B cell (primary cell): ENCODE data around the gene GARS1. TPM values are rescaled to one million over a fixed set of nuclear protein-coding genes. Genes with fewer than 3 reads are reported as not detected.

ENCODE experiments used
- polyA plus RNA-seq: library from polyadenylated mRNA; depleted of rRNA; stranded (reverse); fragments of >200 nt; gene quantifications from 2 replicates; pipeline ENCODE4 v1.2.3, GENCODE V29; 2012
- total RNA-seq, 2 donors: library from RNA; stranded (reverse); fragments of 120-200 nt in 1 of 2; gene quantifications; 1 replicate in 1 of 2; 2 replicates in 1 of 2; pipeline versions ENCODE4 v1.2.3 to v1.2.4, GENCODE V29; 2013 to 2022

GARS1 gene
- total and polyA plus RNA-seq, 2 donors (not counting 1 experiment from before 2014, with no cell fraction given) = 54.9 to 61.7 TPM

Other genes with a start within 250 kb of the GARS1 start
- 28.8 and 31.2 TPM in 2 replicates for gene NOD1, start 116.1 kb upstream of the GARS1 start, total RNA-seq
- 20.6 and 30.7 TPM in 2 replicates for gene NOD1, start 116.1 kb upstream of the GARS1 start, polyA plus RNA-seq
- gene GGCT, start 90.0 kb upstream of the GARS1 start, total RNA-seq = 12.5 and 12.6 TPM in 2 replicates
- 8.1 and 10.0 TPM in 2 replicates for gene GGCT, start 90.0 kb upstream of the GARS1 start, polyA plus RNA-seq
- not detected in 2 replicates for gene CRHR2, start 87.6 kb downstream of the GARS1 start, total RNA-seq
- gene CRHR2, start 87.6 kb downstream of the GARS1 start, polyA plus RNA-seq = not detected in 2 replicates
- gene INMT, start 157.3 kb downstream of the GARS1 start, total RNA-seq = 0.15 TPM in 1 of 2 replicates, not detected in the other
- 0.13 TPM in 1 of 2 replicates, not detected in the other for gene INMT, start 157.3 kb downstream of the GARS1 start, polyA plus RNA-seq
- gene MINDY4, start 176.5 kb downstream of the GARS1 start, total RNA-seq = 0.75 and 1.1 TPM in 2 replicates
- gene MINDY4, start 176.5 kb downstream of the GARS1 start, polyA plus RNA-seq = 0.12 TPM in 1 of 2 replicates, not detected in the other